NCI-H2171 treated with DMSO at 0.1 percent for 48 hours (cell line): ENCODE results near the gene CROCC2.

Experiments used
- DNase-seq: peaks from one replicate; lab custom pipeline; 2025; lab: John Stamatoyannopoulos, UW

The CROCC2 gene

DNA sequence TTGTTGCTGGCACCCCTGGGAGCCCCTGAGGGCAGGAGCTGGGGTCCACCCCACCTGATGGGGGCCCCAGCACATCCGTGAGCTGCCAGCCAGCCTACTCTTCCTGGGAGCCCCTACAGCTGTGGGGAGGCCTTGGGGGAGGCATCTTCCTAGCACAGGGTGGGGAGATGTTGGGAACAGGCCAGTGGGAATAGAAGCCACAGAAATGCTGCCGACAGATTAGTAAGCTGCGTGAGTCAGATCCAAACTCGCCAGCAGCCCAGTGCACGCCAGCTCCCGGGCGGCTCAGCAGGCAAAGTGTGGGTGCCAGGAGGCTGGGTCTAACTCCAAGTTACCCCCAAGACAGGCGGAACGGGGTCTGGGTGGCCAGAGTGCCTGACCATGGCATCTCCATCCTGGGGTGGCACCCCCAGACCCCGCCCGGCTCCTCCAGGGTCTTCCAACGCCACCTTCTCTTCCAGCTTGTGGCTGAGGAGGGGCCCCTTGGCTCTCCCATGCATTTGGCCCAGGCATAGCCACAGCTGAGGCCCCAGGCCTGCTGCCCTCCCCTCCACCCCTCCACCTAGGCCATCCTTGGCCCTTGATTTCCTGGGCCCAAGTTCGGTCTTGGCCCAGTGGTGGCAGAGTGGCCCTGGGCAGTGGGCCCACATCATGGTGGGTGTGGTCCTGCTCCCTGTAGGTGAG, 15.3 kb downstream of the CROCC2 start:
- DNase-seq: no peak

DNA sequence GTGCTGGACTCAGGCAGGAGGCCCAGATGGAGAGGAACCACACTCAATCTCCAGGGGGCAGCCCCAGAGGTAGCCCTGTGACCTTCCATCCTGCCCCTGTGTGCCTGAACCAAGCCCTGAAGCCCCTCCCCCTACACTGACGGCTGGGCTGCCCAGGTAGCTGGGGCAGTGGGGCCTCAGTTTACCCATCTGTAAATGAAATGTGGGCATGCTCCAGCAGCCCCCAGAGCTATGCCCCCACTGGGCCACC, 15.8 kb downstream of the CROCC2 start:
- no peak for DNase-seq

DNA sequence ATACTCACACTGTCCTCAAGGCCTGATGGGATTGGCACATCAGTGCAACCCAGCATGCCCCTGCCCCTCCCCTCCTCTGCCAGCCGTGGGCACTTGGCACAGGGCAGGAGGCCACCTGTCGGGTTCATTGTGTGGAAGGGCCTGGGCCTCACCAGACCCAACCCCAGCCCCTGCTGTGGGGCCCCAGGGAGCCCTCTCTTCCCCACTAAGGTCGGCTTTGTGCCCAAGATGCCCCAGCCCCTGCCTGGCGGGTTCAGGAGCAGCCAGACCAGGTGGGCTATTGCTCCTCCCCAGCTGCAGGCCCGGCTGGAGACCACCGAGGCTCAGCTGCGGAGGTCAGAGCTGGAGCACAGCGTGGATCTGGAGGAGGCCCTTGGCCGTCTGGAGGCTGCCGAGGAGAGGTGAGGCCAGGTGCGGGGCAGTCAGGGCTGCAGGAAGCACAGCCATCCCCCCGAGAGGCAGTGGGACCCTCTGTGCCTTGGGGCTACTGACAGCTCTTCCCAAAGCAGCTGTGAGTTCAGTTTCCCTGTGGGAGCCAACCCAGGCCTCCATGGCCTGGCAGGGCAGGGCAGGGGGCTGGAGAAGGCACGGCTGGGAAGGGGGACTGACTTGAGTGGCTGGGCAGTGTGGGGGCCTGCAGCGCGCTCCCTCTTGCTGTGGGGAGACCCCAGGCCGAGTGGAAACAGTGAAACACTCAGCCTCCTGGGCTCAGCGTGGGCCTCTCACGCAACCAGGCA, 16.3 kb downstream of the CROCC2 start:
- no peak for DNase-seq

DNA sequence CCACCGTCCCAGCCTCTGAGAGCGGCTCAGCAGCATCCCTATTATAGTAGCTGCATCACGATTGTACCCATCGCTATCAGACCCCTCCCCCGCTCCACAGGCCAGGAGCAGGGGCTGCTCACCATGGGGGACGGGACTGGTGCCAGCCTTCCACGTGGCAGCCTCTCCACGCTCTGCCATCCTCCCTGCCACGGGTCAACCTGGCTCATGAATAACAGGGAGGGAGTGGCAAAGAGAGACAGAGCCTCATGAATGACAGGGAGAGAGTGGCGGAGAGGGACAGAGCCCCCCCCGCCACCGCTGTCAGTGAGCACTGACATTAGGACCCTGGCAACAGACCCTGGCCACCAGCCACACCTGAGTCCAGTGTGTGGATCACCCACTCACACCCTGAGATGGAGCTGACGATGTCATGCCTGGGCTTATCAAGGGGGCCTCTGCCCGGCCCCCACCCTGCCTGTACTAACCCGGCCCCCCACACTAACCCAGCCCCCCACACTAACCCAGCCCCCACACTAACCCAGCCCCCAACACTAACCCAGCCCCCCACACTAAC, 16.9 kb downstream of the CROCC2 start:
- no peak for DNase-seq

DNA sequence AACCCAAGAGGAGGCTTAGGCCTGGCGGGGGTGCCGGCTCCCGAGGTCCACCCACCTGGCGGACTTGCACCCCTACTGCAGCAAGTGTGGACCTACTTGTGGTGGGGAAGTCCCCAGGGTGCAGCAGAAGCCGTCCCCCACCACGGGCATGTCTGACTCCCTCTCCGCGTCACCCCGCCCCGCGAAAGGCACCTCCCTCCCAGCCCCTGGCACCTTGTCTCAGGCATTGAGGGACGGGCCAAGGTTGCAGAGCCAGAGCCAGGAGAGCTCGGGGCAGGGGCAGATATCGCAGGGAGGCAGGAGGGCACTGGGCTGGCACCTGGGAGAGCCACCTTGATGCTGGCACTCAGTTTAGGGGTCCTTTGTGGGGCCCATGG, 19.0 kb downstream of the CROCC2 start:
- DNase-seq: no peak

DNA sequence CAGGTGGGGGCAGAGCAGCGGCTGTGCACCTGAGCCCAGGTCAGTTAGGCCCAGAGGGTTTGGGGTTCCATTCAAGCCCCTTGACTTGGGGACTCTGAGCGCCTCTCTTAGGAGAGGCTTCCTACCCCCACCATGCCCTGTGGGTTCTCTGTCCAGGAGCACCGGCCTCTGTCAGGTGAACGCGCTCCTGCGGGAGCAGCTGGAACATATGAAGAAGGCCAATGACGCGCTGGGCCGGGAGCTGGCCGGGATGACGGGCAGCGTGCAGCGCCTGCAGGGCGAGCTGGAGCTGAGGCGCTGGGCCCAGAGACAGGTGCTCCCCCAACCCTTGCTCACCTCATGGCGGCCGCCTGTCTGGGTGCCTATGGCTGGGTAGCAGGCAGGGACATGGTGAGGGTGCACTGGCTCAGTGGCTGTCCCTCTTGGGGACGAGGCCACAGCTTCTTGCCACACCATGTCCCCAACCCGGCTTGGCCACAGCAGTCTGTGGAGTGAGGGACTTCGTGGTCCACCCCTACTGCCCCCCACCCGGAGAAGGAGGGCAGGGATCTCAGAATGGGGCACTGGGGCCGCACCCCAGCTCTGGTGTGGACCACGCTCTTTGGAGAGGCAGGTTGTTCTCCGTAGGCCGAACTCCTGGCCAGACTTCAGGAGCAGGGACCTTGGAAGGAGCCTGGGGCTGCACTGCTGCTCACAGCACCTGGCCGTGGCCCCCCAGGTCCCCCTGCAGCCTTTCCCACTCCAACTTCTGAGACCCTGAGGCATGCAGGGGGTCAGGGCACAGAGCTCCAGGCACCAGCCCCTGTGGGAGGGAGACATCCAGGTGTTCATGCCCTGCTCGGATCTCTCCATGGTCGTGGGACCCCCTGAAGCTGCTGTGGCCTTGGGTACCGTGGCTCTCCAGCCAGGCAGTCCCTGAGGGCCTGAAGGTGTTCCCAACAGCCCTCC, 19.7 kb downstream of the CROCC2 start:
- DNase-seq: no peak

DNA sequence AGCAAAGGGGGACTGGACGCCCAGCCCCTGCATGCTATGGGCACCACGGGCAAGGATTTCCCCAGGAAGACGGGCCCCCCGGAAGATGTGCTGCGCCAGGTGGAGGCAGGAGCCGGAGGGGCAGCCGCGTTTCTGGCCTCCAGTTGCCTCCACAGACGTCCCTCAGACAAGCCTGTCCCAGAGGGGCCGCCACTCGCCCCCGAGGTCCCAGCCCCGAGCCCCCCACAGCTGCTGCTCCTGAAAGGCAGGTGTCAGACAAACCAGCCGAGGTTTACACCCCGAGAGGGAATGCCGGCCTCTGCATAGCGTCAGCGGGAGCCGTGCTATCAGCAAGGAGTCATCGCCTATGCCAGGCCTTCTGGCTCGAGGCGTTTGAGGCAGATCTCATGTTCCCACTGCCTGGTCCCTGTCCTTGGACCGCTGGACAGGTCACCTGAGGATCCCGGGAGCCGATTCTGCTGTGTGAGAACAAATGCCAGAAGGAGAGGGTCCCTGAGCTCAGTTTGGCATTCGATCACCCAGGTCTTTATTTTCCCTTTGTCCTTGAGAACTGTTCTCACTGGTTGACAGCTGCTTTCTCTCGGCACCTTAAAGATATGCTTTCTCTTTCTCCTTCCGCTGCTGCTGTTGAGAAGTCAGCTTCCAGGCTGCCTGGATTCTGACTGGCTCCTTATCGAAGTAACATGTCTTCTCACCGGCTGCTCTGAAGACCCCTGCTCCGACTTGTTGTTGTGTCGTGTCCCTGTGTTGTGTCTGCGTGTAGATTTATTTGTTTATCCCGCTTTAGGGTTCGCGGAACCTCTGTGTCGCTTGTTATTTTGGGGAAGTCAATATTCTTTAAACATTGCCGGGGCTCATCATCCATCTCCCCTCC, 20.6 kb downstream of the CROCC2 start:
- no peak for DNase-seq

DNA sequence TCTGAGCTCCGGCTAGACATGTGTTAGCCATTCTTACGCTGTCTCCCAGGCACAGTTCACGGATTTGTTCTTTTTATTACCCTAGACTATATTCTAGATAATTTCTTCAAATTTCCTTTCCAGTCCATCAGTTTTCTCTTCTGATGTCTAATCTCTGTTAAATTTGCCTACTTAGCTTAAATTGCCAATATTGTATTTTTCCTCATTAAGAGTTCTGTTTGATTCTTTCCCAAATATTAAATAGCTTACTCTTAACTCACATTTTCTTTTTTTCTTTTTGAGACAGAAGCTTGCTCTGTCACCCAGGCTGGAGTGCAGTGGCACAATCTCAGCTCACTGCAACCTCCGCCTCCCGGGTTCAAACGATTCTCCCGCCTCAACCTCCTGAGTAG, 21.2 kb downstream of the CROCC2 start:
- DNase-seq: no peak

DNA sequence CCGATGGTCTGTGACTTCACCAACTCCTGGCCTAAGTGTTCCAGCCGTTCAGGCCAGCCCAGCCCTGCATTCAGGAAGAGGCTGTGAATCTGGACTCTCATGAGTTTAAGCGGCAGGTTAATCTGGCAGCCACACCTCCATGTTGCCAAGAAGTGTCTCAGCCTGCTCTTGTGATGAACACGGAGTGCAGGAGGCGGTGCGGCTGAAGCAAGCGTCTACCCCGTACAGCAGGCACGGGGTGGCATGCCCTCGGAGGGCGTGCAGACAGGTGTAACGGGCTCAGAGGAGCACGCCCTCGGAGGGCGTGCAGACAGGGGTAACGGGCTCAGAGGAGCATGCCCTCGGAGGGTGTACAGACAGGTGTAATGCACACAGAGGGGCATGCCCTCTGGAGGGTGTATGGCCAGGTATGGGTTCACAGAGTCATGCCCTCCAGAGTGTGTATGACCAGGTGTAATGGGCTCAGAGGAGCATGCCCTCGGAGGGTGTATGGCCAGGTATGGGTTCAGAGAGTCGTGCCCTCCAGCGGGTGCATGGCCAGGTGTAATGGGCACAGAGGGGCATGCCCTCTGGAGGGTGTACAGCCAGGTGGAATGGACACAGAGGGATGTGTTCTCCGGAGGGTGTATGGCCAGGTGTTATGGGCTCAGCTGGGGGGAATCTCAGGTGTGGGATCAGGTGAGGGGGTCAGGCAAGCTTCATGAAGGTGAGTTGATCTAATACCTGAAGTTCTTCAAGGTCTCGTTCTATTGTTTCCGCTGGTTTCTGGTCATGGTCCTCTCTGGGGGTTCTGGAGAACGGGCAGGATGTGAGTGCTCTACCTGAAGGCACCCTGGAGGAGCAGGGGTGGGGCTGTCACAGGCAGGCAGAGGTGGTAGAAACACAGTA, 22.6 kb downstream of the CROCC2 start:
- DNase-seq: no peak

DNA sequence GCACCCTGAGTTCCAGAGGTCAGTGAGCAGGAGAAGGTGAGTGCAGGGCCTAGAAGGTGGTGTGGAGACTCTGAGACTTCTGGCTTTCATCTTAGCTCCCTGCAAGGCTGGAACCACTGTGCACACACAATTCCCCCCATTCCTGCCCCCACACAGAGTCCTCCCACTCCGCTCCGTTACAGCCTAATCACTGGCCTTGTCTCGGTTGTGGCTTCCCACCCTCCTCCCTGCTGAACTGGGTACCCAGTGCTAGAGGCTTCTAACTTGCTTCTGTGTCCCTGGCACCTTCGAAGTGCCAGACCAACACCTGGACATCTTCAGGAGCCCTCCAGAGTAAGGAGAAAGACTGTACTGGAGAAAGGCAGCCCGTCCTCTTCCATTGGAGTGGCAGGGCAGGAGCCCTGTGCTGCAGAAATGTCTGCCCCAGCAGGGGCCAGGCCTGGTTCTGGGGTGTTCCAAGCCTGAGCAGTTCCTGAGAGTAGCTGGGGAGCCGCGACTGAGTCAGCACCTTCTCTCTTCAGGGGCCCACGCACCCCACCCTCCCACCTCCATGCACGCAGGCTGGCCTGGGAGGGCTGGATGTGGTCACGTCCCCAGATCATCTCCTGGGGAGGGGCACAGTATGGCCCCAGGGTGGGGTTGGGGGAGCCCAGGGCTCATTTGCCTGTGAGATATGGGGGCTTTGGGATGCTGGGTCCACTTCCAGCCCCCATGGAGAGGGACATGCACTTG, 23.4 kb downstream of the CROCC2 start:
- DNase-seq: no peak

DNA sequence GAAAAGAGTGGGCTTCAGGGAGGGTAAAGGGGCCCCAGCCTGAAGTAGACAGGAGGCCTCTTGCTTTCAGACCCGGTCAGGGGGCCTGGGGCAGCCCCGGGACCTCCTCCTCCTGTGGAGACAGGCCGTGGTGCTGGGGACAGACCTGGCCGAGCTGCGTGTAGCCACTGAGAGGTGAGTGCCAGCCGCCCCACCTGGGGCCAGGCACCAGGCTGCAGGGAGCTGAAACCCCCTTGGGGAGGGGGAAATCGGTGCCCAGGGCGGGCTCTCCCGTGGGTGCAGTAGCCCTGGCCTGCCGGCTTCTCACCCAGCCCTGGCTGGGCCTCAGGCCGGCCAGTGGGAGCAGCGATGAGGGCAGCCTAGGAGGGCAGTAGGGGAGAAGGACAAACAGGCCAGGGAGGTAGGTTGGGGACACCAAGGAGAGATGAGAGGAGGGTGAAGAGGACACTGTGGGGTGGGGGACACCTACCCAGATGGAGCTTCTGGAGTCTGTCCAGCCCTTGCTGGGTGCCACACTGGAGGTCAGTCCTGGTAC, 24.0 kb downstream of the CROCC2 start:
- no peak for DNase-seq

DNA sequence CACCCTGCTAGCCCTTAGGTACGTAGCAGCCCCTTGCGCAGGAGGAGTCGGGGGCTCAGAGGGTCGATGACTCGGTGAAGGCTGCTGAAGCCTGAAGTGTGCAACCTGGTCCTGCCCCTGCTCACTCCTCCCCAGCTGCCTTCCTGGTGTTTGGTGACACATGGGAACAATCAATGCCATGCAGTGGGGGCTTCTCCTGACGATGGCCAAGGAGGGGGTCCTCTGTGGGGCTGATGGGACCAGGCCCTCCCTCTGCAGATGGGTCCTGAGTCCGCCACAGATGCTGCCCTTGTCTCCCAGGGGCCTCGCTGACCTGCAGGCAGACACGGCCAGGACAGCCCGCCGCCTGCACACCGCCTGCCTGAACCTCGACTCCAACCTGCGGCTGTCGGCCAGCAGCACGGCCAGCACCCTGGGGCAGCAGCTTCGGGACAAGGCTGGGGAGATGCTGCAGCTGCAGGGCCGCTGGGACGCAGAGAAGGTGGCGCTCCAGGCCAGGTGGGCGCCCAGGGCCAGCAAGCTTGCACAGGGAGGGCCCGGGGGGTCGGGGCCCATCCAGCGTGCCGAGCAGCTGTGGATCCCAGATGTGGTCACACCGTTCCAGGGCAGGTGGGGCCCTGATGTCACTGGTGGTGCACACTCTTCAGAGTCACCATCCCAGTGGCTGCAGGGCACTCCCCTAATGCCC, 24.6 kb downstream of the CROCC2 start:
- no peak for DNase-seq

DNA sequence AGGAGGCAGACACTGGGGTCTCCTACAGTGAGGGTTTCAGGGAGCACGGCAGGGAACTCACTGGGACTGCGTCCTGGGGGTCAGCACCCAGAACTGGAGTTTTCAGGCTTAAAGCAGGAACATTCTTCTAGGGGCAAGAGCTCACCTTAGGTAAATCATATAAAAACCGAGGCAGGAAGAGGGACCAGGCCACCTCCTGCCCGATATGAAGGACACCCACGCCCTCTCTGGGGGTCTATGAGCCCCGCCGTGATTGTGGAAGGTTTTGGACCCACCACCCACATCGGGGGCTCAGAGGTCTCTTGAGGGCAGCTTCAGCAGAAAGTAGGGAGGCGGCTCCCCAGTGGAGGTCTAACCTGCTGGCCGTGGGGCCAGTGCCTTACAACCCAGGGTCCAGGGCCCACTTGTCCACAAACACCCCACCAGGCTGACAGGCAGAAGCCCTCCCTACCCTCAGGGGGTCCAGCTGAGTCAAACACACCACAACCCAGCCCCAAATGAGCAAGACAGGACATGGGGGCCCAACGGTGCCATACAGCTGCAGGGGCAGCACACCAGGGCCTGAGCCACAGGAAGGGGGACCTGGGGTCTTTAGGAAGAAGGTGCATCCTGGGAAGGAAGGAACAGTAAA, 25.3 kb downstream of the CROCC2 start:
- DNase-seq: no peak

DNA sequence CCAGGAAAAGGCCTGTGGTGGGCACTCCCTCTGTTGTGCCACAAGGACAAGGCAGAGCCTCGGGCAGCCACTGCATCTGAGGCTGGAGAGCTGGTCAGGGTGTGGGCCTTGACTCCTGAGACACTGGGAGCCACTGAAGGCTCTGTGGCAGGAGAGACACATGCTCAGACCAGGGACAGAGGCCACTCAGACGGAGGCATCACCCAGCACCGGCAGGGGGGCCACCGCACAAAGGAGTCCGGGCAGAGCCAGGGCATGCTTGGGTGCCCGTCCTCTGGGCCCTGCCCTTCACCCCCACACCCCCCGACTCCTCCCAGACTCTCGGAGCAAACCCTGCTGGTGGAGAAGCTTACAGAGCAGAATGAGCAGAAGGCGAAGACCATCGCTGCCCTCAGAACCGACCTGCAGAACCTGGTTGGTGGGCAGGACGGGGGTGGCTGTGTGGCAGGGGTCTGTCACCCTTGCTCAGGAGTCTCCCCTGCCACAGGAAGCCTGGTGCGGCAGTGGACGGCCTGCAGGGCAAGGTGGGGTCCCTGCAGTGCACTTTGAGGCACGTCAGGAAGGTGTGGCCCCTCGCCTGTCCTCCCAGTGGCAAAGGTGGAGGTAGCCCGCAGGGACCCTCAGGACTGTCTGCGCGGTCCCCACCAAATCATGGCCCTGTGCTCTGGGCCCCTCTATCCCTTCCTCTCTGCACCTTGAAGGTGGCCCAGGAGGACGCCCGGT, 26.0 kb downstream of the CROCC2 start:
- no peak for DNase-seq

DNA sequence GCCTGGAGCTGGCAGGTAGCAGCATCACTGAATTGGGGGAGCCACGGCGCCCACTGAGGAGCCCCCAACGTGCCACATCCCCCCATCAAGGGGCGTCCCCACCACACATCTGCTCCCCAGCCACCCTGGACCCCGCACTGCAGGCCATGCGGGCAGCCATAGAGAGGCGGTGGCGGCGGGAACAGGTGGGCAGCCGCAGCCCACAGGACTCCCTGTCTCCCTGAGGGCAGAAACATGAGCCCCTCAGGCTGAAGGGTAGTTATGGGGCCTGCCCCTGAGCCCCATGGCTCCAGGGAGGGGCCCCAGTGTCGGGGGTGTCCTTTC, 26.6 kb downstream of the CROCC2 start:
- DNase-seq: no peak

DNA sequence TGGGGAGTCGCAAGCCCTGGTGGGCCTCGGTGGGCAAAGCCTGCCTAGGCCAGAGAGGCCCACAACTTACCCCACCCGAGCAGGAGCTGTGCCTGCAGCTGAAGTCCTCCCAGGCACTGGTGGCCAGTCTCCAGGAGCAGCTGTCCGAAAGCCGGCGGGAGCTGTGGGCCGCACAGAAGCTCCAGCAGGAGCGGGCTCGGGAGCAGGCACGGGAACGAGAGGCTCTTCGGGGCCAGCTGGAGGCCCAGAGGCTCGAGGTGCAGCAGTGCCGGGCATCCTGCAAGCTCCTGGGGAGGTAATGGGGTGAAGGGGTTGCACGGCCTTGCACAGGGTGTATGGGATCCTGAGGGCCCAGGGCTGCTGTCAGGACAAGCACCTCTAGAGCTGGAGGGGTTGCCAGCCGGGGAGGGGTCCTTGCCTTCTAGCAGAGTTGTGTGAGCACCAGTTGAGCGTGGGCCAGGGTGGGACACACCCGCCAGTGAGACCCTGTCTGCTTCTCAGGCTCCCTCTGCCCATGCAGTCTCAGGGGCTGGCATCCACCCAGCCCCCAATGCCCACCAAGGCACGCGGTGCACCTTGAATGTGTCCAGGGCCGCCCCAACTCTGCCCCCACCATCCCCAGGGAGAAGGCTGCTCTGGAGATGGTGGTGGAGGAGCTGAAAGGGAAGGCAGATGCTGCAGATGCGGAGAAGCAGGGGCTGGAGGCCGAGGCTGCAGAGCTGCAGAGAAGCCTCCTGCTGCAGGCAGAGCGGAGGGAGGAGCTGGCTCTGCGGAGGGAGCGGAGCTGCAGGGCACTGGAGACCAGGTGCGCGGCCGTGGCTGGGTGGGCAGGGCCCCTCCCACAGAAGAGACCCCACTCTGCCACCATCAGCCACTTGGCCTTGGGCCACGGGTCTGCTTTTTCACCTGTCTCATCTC, 27.2 kb downstream of the CROCC2 start:
- DNase-seq: no peak
